ENCODE results near the gene KIAA1549.
"Not testable (repeated sequence)": the region's sequence is repeated elsewhere in the genome, so short reads cannot be mapped to it uniquely, and the experiment has no call there.

KIAA1549 gene

GRCh38 chr7:138813945-138814344, 167.2 kb downstream of the KIAA1549 start:
- no peaks in the 10 kb centered on the region for H3K36me3 ChIP-seq (ENCODE audit: control insufficient read depth, insufficient read depth, low read length)
- H3K27me3 ChIP-seq (replicated peaks; ENCODE audit: control insufficient read depth, insufficient read depth, low read length, poor library complexity, severe bottlenecking): no peaks in the 10 kb centered on the region
- no peak for DNase-seq

GRCh38 chr7:138811327-138811726, 169.9 kb downstream of the KIAA1549 start:
- DNase-seq; H3K27me3 ChIP-seq (replicated peaks; ENCODE audit: control insufficient read depth, insufficient read depth, low read length, poor library complexity, severe bottlenecking); H3K27ac ChIP-seq (ENCODE audit: insufficient read depth, low read length, poor library complexity, severe bottlenecking); H3K4me1 ChIP-seq (ENCODE audit: control insufficient read depth, insufficient read depth, low read length, poor library complexity, severe bottlenecking); H3K4me3 ChIP-seq (ENCODE audit: insufficient read depth, low read depth, low read length, poor library complexity, severe bottlenecking); H3K36me3 ChIP-seq (ENCODE audit: control insufficient read depth, insufficient read depth, low read length); H3K9me3 ChIP-seq (ENCODE audit: control insufficient read depth, low read length): not testable (repeated sequence)

More at GRCh38 chr7:138813945-138814344, 167.2 kb downstream of the KIAA1549 start:
- H3K27ac ChIP-seq (ENCODE audit: insufficient read depth, low read length, poor library complexity, severe bottlenecking): no peak overlapping the region
- no peaks in the 10 kb centered on the region for H3K4me1 ChIP-seq (ENCODE audit: control insufficient read depth, insufficient read depth, low read length, poor library complexity, severe bottlenecking)
- H3K4me3 ChIP-seq (ENCODE audit: insufficient read depth, low read depth, low read length, poor library complexity, severe bottlenecking): no peak overlapping the region
- H3K9me3 ChIP-seq (ENCODE audit: control insufficient read depth, low read length): no peaks in the 10 kb centered on the region

- Histone ChIP-seq H3K27me3 (replicated peaks; ENCODE audit: control insufficient read depth, insufficient read depth, low read length, poor library complexity, severe bottlenecking) (no peaks in the 10 kb centered on the region), H3K27ac (ENCODE audit: insufficient read depth, low read length, poor library complexity, severe bottlenecking) (no peak overlapping the region), H3K4me1 (ENCODE audit: control insufficient read depth, insufficient read depth, low read length, poor library complexity, severe bottlenecking) (no peaks in the 10 kb centered on the region), H3K4me3 (ENCODE audit: insufficient read depth, low read depth, low read length, poor library complexity, severe bottlenecking) (no peak overlapping the region), H3K9me3 (ENCODE audit: control insufficient read depth, low read length) (no peaks in the 10 kb centered on the region), H3K36me3 (ENCODE audit: control insufficient read depth, insufficient read depth, low read length) (no peaks in the 10 kb centered on the region)
- no peak for DNase-seq
Observed at GRCh38 chr7:138809346-138809745, 171.8 kb downstream of the KIAA1549 start.

- Histone ChIP-seq H3K27ac (ENCODE audit: insufficient read depth, low read length, poor library complexity, severe bottlenecking) (no peak overlapping the region), H3K4me3 (ENCODE audit: insufficient read depth, low read depth, low read length, poor library complexity, severe bottlenecking) (no peak overlapping the region), H3K27me3 (replicated peaks; ENCODE audit: control insufficient read depth, insufficient read depth, low read length, poor library complexity, severe bottlenecking) (no peaks in the 10 kb centered on the region), H3K36me3 (ENCODE audit: control insufficient read depth, insufficient read depth, low read length) (no peaks in the 10 kb centered on the region), H3K4me1 (ENCODE audit: control insufficient read depth, insufficient read depth, low read length, poor library complexity, severe bottlenecking) (no peaks in the 10 kb centered on the region), H3K9me3 (ENCODE audit: control insufficient read depth, low read length) (no peaks in the 10 kb centered on the region)
- no peak for DNase-seq
Observed at GRCh38 chr7:138804618-138805017, 176.6 kb downstream of the KIAA1549 start.

- no peak overlapping the region for H3K27ac ChIP-seq (ENCODE audit: insufficient read depth, low read length, poor library complexity, severe bottlenecking)
Observed at GRCh38 chr7:138802706-138803105, 178.5 kb downstream of the KIAA1549 start.

GRCh38 chr7:138801256-138801655, 179.9 kb downstream of the KIAA1549 start:
- Histone ChIP-seq H3K4me3 (ENCODE audit: insufficient read depth, low read depth, low read length, poor library complexity, severe bottlenecking) (no peak overlapping the region), H3K9me3 (ENCODE audit: control insufficient read depth, low read length) (no peaks in the 10 kb centered on the region), H3K4me1 (ENCODE audit: control insufficient read depth, insufficient read depth, low read length, poor library complexity, severe bottlenecking) (no peaks in the 10 kb centered on the region), H3K36me3 (ENCODE audit: control insufficient read depth, insufficient read depth, low read length) (no peaks in the 10 kb centered on the region), H3K27me3 (replicated peaks; ENCODE audit: control insufficient read depth, insufficient read depth, low read length, poor library complexity, severe bottlenecking) (no peaks in the 10 kb centered on the region), H3K27ac (ENCODE audit: insufficient read depth, low read length, poor library complexity, severe bottlenecking) (no peak overlapping the region)
- no peak for DNase-seq

More at GRCh38 chr7:138802706-138803105, 178.5 kb downstream of the KIAA1549 start:
- no peak for DNase-seq
- Histone ChIP-seq H3K4me3 (ENCODE audit: insufficient read depth, low read depth, low read length, poor library complexity, severe bottlenecking) (no peak overlapping the region), H3K4me1 (ENCODE audit: control insufficient read depth, insufficient read depth, low read length, poor library complexity, severe bottlenecking) (no peaks in the 10 kb centered on the region), H3K27me3 (replicated peaks; ENCODE audit: control insufficient read depth, insufficient read depth, low read length, poor library complexity, severe bottlenecking) (no peaks in the 10 kb centered on the region), H3K36me3 (ENCODE audit: control insufficient read depth, insufficient read depth, low read length) (no peaks in the 10 kb centered on the region), H3K9me3 (ENCODE audit: control insufficient read depth, low read length) (no peaks in the 10 kb centered on the region)

- H3K4me3 ChIP-seq (ENCODE audit: insufficient read depth, low read depth, low read length, poor library complexity, severe bottlenecking): no peak overlapping the region
Observed at GRCh38 chr7:138799336-138800000, 181.7 kb downstream of the KIAA1549 start.

GRCh38 chr7:138798836-138799235, 182.4 kb downstream of the KIAA1549 start:
- no peak for DNase-seq
- no peaks in the 10 kb centered on the region for H3K27me3 ChIP-seq (replicated peaks; ENCODE audit: control insufficient read depth, insufficient read depth, low read length, poor library complexity, severe bottlenecking)
- H3K4me1 ChIP-seq (ENCODE audit: control insufficient read depth, insufficient read depth, low read length, poor library complexity, severe bottlenecking): no peaks in the 10 kb centered on the region
- no peaks in the 10 kb centered on the region for H3K9me3 ChIP-seq (ENCODE audit: control insufficient read depth, low read length)
- H3K36me3 ChIP-seq (ENCODE audit: control insufficient read depth, insufficient read depth, low read length): no peaks in the 10 kb centered on the region
- no peak overlapping the region for H3K27ac ChIP-seq (ENCODE audit: insufficient read depth, low read length, poor library complexity, severe bottlenecking)
- no peak overlapping the region for H3K4me3 ChIP-seq (ENCODE audit: insufficient read depth, low read depth, low read length, poor library complexity, severe bottlenecking)

More at GRCh38 chr7:138799336-138800000, 181.7 kb downstream of the KIAA1549 start:
- Histone ChIP-seq H3K36me3 (ENCODE audit: control insufficient read depth, insufficient read depth, low read length) (no peaks in the 10 kb centered on the region), H3K27me3 (replicated peaks; ENCODE audit: control insufficient read depth, insufficient read depth, low read length, poor library complexity, severe bottlenecking) (no peaks in the 10 kb centered on the region), H3K4me1 (ENCODE audit: control insufficient read depth, insufficient read depth, low read length, poor library complexity, severe bottlenecking) (no peaks in the 10 kb centered on the region), H3K27ac (ENCODE audit: insufficient read depth, low read length, poor library complexity, severe bottlenecking) (no peak overlapping the region), H3K9me3 (ENCODE audit: control insufficient read depth, low read length) (no peaks in the 10 kb centered on the region)
- DNase-seq: no peak

GRCh38 chr7:138797715-138798320, 183.4 kb downstream of the KIAA1549 start, which contains the start of the genes ATP6V0A4 and TMEM213:
Gene ATP6V0A4, minus strand, starts transcription at chr7:138798196. Its CDS starts 26,949 bp downstream, at chr7:138771247.
Gene TMEM213, plus strand, starts transcription at chr7:138797994. Its CDS starts 111 bp downstream, at chr7:138798105.
- no peak for DNase-seq
- H3K4me1 ChIP-seq (ENCODE audit: control insufficient read depth, insufficient read depth, low read length, poor library complexity, severe bottlenecking): no peaks in the 10 kb centered on the region
- no peak within 1 kb of the TSS for H3K27ac ChIP-seq (ENCODE audit: insufficient read depth, low read length, poor library complexity, severe bottlenecking)

GRCh38 chr7:138797046-138797445, 184.1 kb downstream of the KIAA1549 start:
- not testable (repeated sequence) for H3K27me3 ChIP-seq (replicated peaks; ENCODE audit: control insufficient read depth, insufficient read depth, low read length, poor library complexity, severe bottlenecking); H3K4me3 ChIP-seq (ENCODE audit: insufficient read depth, low read depth, low read length, poor library complexity, severe bottlenecking); H3K27ac ChIP-seq (ENCODE audit: insufficient read depth, low read length, poor library complexity, severe bottlenecking); H3K4me1 ChIP-seq (ENCODE audit: control insufficient read depth, insufficient read depth, low read length, poor library complexity, severe bottlenecking); H3K9me3 ChIP-seq (ENCODE audit: control insufficient read depth, low read length); DNase-seq; H3K36me3 ChIP-seq (ENCODE audit: control insufficient read depth, insufficient read depth, low read length)

More at GRCh38 chr7:138797715-138798320, 183.4 kb downstream of the KIAA1549 start, which contains the start of the genes ATP6V0A4 and TMEM213:
- Histone ChIP-seq H3K9me3 (ENCODE audit: control insufficient read depth, low read length) (no peaks in the 10 kb centered on the region), H3K4me3 (ENCODE audit: insufficient read depth, low read depth, low read length, poor library complexity, severe bottlenecking) (no peak within 1 kb of the TSS), H3K27me3 (replicated peaks; ENCODE audit: control insufficient read depth, insufficient read depth, low read length, poor library complexity, severe bottlenecking) (no peaks in the 10 kb centered on the region), H3K36me3 (ENCODE audit: control insufficient read depth, insufficient read depth, low read length) (no peaks in the 10 kb centered on the region)
